Suppressor macrophage (primary cell): Measurements from ENCODE around the gene C19orf53.

Source experiments
- DNase-seq, 4 experiments: peaks; one replicate each; pipeline ENCODE4 v3.0.0-alpha.2; 2020 to 2022

Gene C19orf53

DNA sequence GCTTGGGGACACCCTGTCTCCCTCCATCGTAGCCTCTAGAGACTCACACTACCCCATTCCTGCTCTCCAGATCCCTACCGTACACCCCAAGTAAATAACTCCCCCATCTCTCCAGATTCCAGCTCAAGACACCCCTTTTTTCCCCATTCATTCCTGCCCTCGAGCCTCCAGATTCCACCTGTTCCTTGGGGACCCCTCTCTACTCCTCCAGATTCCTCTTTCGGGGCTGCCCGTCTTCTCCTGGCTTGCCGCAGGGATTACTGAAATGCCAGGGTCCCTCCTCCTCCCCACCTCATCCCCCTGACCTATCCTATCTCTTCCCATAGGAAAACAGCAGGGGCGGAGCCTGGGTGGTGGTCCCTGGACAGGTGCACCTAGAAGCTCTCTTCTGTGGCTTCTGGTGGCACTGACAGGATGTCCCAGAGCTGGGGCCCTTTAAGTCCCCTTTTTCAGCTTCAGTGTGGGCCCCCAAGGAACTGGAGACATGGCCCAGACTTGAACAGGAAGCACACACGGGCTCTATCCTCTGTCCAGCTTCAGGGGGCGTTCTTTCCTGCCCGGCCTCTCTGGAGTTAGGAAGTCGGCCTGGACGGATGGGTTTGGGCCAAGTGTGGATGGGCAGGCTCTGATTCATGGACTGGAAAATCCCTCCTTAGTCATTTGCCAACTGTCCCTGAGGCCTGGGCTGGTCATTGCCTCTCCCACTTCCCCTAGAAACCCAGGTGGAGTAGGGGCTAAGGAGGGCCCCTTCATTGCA lies 22.2 kb downstream of the C19orf53 start:
- peak; percentile 72 to 83 (median 79) for DNase-seq

DNA sequence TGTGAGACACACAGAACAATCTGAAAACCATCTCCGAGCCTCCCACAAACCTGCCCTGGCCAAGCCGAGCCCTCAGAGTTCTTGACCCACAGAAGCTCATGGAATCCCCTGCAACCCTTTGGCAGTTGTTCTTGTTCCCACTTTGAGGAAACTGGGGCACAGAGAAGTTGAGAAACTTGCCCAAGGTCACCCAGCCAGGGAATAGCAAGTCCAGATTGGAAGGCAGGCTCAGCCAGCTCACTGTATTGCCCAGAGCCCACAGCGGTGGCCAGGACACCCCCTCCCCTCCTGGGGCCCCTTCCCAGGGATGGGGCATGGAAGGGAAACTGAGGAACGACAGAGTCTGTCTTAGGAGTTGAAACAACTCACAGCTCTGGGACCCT lies 22.8 kb downstream of the C19orf53 start:
- DNase-seq = peak in 1 of 4 experiments; percentile 34

DNA sequence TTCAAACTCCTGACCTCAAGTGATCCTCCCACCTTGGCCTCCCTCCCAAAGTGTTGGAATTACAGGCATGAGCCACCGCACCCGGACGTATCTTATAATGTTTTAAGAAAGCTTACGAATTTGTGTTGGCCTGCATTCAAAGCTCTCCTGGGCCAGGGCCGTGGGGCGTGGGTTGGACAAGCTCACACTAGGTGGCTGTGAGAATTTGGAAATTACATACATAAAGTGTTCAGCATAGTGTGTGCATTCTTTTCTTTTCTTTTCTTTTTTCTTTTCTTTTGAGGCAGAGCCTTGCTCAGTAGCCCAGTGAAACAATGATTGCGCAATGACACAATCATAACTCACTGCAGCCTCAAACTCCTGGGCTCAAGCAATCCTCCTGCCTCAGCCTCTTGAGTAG lies 23.6 kb downstream of the C19orf53 start:
- peak in 1 of 4 experiments; percentile 43 for DNase-seq

DNA sequence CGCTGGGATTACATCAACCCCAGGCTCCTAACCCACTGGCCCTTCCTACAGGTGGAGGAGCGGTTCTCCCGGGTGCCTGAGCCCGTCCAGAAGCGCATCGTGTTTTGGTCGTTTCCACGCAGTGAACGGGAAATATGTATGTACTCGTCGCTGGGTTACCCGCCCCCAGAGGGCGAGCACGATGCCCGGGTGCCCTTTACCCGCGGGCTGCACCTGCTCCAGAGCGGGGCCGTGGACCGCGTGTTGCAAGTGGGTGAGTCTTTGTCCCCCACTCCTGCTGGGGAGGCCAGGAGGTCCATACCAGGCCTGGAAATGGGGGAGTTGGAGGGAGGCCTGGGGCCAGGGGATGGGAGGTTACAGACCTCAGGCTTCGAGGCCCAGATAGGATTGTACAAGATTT lies 25.4 kb downstream of the C19orf53 start:
- DNase-seq = no peak

DNA sequence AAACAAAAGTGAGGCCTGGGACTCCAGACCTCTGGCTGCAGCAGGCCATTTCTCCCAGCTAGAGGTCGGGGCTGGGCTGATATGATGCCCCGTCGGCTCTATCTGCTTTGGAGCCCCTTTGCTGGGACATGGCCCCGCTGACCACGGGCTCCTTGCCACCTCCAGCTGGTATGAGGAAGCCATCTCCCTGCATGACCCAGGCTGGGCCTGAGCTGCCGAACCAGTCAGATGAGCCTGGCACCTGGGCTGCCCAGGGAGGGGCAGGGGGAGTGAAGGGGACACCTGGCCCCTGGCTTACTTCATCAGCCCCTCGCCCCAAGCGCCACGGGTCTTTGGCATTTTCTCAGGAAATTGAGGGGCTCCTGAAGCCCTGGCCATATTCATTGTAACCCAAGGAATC lies 28.8 kb downstream of the C19orf53 start:
- no peak for DNase-seq

DNA sequence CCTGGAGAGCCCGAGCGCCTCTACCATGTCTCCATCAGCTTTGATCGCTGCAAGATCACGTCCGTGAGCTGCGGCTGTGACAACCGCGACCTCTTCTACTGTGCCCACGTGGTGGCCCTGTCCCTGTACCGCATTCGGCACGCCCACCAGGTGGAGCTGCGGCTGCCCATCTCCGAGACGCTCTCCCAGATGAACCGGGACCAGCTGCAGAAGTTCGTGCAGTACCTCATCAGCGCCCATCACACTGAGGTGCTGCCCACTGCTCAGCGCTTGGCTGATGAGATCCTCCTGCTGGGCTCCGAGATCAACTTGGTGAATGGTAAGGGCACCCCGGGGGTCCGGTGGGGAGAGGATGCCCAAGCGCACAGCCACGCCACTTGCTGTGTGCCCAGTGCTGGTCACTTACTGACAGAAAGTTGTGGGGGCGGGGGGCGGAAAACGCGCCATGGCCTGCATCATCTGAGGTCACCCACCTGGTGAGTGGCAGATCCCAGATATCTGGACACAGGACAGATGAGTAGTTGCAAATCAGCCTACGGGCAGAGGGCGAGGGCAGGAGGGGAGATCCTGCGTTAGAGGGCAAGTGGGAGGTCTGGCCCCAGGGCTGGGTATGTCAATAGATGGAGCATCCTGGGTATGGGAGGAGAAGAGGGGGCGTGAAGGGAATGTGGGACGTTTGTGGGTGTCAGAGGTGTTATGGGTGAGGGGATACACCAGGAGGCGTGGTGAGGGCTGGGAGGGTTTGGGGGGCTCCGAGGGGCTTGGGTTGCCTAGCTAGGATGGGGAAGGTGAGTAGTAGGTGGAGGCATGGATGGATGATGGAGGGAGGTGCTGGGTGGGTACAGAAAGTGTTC lies 30.8 kb downstream of the C19orf53 start:
- peak in 1 of 4 experiments; percentile 41 for DNase-seq

DNA sequence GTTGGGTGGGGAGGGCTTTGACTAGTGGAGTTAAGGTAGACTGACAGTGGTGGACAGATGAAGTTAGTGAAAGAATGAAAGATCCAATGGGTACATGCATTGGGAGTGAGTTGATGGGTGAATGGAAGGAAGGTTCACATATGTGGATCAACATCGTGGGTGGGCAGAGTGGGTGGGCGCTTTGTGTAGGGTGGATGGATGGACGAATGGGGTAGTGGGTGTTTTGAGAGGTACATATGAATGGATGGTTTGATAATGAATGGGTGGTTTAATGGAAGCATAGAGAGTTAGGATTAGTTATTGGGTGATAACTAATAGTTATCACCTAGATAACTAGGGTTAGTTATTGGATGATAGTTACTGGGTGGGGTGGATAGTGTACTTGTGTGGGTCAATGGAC lies 32.5 kb downstream of the C19orf53 start:
- DNase-seq = no peak

DNA sequence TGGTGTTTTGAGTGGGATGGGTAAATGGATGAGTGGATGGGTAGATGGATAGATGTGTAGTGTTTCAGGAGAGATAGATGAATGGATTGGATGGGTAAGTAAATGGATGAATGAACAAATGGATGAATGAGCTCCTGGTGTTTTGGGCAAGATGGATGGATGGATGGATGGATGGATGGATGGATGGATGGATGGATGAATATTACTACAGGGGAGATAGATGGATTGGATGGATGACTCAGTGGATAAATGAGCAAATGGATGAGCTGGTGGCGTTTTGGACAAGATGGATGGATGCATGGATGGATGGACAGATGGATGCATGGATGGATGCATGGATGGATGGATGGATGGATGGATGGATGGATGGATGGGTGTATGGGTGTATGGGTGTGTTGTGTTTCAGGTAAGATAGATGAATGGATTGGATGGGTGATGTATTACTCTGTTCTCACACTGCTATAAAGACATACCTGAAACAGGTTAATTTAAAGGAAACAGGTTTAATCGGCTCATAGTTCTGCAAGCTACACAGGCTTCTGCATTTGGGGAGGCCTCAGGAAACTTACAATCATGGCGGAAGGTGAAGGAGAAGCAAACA lies 33.3 kb downstream of the C19orf53 start:
- no peak for DNase-seq

DNA sequence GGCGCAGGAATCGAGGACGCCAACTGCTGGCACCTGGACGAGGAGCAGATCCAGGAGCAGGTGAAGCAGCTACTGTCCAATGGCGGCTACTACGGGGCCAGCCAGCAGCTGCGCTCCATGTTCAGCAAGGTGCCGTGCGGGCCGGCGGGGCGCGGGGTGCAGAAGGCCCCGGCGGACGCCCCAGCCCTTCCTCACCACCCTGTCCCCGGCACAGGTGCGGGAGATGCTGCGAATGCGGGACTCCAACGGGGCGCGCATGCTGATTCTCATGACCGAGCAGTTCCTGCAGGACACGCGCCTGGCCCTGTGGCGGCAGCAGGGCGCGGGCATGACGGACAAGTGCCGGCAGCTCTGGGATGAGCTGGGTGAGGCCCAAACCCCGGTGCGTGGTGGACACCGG lies 34.6 kb downstream of the C19orf53 start:
- DNase-seq = no peak

DNA sequence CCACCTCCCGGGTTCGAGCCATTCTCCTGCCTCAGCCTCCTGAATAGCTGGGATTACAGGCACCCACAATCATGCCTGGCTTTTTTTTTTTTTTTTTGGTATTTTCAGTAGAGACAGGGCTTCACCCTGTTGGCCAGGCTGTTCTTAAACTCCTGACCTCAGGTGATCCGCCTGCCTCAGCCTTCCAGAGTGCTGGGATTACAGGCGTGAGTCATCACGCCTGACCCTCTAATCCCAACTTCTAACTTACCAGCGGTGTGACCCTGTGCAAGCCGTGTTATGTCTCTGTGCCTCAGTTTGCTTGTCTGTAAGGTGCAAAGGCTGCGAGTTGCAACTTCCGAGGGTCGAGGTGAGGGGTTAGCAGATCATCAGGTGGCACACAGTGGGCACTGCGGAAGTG lies 38.3 kb downstream of the C19orf53 start:
- no peak for DNase-seq

DNA sequence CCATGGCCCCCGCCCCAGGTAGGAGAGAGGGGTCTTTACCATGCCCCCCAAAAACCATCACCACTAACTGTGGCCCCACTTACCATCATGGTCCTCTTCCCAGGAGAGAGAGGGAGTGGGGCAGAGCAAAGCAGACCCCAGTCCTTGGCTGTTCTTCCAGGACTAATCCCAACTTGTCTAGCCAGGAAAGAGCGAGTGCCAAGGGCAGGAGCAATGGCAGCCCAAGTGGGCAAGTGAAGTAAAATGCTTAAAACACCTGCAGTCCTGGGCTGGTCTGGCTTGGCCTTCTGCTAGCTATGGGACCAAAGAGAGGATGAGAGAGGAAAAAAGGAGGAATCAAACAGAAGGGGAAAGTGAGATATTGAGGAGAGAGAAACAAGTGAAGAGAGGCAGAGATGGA lies 38.9 kb downstream of the C19orf53 start:
- no peak for DNase-seq

DNA sequence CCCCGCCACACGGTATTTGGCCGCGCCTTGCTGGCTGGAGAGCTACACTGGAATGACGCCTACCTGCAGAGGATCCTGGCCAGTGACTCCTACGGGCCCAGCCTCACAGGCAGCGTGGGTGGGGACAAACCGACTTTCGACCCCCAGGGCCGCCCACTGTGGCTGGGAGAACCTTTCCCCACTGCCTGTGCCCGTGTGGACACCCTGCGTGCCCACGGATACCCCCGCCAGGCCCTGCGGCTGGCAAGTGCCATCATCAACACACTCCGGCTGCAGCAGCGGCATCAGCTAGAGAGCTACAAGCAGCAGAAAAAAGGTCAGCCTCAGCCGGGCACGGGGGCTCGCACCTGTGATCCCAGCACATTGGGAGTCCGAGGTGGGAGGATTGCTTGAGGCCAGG lies 40.3 kb downstream of the C19orf53 start:
- DNase-seq = no peak

DNA sequence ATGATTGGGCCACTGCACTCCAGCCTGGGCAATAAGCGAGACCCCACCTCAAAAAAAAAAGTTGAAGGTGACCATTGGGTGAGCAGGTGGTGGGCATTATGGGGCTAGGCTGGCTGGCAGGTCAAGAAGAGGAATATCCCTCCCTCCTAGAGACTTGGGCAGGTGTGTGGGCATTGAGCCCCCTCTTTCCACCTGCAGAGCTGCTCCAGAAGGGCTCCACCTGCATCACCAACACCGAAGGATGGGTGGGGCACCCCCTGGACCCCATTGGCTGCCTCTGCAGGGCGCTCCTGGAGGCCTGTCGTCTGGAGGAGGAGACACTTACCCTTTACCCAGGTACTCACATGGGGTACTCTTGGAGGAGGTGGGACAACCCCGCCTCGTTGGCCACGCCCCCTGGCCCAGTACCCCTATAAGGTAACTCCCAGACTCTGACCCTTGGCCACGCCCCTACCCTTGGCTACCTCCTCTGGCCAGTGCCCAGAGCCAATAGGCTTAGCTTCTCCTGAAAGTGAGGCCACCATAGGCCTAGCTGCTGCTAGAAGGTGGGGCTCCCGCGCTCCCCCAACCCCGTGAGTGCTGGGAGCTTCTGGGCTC lies 42.9 kb downstream of the C19orf53 start:
- DNase-seq = no peak

DNA sequence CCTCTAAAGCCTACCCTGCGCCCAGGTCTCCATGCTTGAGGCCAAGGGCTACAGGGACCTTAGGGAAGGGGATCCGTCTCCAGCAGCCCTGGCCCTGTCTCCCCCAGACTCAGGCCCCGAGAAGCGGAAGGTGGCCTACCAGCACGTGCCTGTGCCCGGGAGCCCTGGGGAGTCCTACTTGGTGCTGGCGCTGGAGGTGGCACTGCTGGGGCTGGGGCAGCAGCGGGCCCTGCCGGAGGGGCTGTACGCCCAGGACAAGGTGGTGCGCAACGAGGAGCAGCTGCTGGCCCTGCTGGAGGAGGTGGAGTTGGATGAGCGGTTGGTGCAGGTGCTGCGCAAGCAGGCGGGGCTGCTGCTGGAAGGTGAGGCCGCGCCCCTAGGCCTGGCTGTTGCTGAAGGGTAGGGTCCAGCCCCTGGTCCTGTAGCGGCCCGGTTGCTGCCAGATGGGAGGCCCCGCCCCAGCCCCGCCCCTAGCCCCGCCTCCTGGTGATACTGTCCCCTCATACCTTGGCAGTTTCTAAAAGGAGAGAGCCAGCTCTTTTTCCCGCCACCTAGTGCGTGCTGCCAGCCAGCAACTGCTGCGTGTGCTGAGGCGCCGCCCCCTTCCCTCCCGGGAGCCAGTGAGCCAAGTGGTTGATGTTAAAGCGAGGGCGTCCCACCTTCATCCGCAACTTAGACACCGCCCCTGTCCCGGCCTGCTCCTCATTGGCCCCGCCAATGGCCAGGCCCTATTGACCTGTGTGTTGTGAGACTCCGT lies 43.5 kb downstream of the C19orf53 start:
- DNase-seq = no peak

DNA sequence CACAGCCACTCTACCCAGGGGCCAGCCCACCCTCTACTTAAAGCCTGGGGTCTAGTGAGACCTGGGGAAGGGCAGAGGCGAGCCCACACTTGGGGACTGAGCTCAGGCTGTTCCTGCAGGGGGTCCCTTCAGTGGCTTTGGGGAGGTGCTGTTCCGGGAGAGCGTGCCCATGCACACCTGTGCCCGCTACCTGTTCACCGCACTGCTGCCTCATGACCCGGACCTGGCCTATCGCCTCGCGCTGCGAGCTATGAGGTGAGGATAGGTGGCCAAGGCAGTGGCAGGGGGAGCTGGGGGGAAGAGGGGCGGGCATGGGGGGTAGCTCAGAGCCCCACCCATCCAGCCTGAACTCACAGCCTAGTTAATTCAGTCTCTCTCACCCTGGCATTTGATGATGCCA lies 45.0 kb downstream of the C19orf53 start:
- DNase-seq = no peak

DNA sequence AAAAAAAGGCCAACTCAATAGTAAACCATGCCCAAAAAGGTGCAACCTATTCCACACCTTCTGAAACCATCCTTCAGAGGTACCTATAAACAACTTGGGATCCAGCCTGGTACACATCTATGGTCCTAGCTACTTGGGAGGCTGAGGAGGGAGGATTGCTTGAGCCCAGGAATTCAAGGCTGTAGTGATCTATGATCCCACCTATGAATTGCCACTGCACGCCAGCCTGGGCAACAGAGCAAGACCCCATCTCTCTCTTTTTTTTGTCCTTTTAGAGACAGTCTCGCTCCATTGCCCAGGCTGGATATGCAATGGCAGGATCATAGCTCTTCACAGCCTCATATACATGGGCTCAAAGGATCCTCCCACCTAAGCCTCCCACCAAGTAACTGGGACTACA lies 47.0 kb downstream of the C19orf53 start:
- DNase-seq = no peak

DNA sequence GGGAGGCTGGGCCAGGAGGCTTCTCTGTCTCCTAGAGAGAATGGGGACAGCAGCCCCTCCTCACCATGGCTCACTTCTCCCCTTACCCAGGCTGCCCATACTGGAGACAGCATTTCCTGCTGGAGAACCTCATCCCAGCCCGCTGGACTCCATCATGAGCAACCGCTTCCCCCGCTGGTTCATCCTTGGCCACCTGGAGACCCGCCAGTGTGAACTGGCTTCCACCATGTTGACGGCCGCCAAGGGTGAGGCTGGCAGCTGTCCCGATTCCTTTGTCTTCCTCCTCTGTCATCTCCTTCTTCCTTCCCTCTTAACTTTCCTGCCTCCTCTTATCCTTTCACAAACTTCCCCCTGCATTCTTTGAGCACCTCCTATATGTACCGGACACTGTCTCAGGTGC lies 49.0 kb downstream of the C19orf53 start:
- DNase-seq = no peak

DNA sequence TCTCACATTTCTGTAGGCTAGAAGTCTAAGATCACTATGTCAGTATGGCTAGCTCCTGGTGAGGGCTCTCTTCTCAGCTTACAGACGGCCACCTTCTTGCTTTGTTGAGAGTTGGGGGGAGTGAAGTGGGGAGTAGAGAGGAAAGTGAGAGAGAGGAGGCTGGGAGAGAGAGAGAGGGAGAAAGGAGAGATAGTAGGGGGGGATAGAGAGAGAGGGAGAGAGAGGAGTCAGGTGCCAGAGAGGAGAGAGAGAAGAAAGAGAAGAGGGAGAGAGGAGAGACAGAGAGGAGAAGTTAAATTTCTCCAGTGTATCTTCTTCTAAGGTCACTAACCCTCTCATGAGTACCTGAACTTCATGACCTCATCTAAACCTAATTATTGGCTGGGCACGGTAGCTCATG lies 49.6 kb downstream of the C19orf53 start:
- DNase-seq = no peak

DNA sequence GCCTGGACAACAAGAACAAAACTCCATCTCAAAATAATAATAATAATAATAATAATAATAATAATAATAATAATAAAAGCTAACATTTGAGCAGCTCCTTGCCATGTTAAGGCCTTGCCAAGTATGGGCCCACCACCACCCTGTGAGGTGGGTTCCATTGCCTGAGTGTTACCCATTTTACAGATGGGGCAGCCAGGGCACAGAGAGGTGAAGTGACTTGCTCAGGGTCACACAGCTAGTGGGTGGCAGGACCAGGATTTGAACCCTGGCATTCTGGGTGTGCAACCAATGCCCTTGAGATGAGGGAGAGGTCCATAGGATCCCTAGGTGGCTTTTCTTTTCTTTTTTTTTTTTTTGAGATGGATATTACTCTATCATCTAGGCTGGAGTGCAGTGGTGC lies 50.4 kb downstream of the C19orf53 start:
- no peak for DNase-seq

DNA sequence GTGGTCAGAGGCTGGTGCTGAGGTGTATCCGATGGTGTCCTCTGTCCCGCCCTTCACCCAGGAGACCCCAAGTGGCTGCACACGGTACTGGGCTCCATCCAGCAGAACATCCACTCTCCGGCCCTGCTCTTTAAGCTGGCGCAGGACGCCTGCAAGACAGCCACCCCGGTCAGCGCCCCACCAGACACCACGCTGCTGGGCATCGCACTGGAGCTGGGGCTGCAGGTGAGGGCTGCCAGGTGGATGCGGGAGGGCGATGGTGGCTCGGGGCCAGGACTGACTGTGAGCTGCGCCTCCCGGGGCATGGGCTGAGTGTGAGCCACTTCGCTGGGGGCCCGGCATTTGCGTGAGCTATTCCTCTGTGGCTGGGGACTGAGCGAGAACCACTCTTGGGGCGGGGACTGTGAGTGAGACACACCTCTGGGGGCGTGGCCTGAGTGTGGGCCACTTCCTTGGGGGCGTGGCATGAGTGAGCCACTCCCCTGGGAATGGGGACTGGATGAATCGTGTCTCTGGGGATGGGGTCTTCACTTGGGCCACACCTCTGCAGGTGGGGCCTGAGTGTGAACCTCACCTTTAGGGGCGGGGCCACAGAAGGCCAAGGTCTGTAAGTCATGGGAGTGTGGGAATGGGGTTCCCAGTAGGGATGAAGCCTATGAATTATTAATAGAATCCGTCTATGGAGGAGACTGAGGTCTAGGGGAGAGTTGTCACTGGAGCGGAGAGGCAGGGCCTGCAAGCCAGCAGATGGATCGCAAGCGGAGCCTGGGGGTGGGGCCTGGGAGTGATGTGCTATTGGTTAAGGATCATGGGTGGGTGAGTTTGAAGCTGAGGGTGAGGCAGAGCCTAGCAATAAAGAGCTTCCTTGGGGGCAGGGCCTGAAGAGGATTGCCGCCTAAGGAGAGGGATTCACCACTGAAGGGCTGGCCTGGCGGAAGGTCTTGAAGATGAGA lies 51.5 kb downstream of the C19orf53 start:
- no peak for DNase-seq

DNA sequence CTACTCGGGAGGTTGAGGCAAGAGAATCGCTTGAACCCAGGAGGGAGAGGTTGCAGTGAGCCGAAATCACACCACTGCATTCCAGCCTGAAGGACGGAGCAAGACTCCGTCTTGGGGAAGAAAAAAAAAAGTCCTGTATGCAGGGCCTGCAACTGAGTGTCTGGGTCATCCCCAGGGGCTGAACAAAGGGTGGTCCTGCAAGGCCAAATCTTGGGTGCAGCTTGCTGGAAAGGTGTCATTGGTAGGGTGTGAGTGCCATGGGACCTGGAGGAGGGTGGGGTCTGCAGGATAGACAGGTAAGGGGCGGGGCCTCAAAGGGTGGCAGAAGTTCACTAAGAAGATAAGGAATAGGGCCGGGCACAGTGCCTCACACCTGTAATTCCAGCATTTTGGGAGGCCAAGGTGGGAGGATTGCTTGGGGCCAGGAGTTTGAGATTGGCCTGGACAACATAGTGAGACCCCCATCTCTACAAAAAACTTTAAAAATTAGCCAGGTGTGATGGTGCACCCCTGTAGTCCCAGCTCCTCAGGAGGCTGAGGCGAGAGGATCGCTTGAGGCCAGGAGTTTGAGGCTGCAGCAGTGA lies 52.5 kb downstream of the C19orf53 start:
- no peak for DNase-seq
